Activated CD4-positive, alpha-beta memory T cell treated with anti-CD3 and anti-CD28 coated beads for 36 hours (primary cell): ENCODE results near the gene LHPP. TPM values are rescaled to one million over a fixed set of nuclear protein-coding genes. Genes with fewer than 3 reads are reported as not detected.
A peak's percentile ranks its signal among the peaks of the same experiment; 100 is the strongest.

ENCODE experiments used
- CTCF ChIA-PET: fragments of 350-600 bp; sonication (Branson Sonifier 250); formaldehyde crosslinking; loops from one replicate; lab custom pipeline; 2021; ENCODE audit warnings: antibody characterized with exemption, inconsistent platforms; lab: Charles Lee
- POLR2A ChIA-PET: fragments of 350-600 bp; sonication (Branson Sonifier 250); formaldehyde crosslinking; loops from one replicate; lab custom pipeline; 2021; ENCODE audit warnings: antibody characterized with exemption; lab: Charles Lee
- DNase-seq: peaks from one replicate; pipeline ENCODE4 v3.0.0-alpha.2; 2020
- H3K27ac Mint-ChIP-seq: one replicate; pipeline ENCODE4 v1.8.0; 2021; ENCODE audit warnings: mixed read lengths
- H3K27me3 Mint-ChIP-seq: one replicate; pipeline ENCODE4 v1.8.0; 2021; ENCODE audit warnings: mixed read lengths
- H3K36me3 Mint-ChIP-seq: one replicate; pipeline ENCODE4 v1.8.0; 2021; ENCODE audit warnings: mixed read lengths
- H3K4me1 Mint-ChIP-seq: one replicate; pipeline ENCODE4 v1.8.0; 2021; ENCODE audit warnings: low read depth, mixed read lengths
- H3K4me3 Mint-ChIP-seq: one replicate; pipeline ENCODE4 v1.8.0; 2021; ENCODE audit warnings: mild to moderate bottlenecking, mixed read lengths
- H3K9me3 Mint-ChIP-seq: one replicate; pipeline ENCODE4 v1.8.0; 2021; ENCODE audit warnings: mixed read lengths
- intact Hi-C: fragments of 100-400 bp; cut with micrococcal nuclease; formaldehyde crosslinking; loops from one replicate; pipeline ENCODE4 v1.15.1; 2023
- total RNA-seq, 2 experiments: library from RNA; stranded (reverse); gene quantifications; one replicate each; pipeline ENCODE4 v1.2.3, GENCODE V29; 2021

LHPP gene
- total RNA-seq, 2 experiments from 2014 or later = 10.1 to 12.3 TPM

DNA sequence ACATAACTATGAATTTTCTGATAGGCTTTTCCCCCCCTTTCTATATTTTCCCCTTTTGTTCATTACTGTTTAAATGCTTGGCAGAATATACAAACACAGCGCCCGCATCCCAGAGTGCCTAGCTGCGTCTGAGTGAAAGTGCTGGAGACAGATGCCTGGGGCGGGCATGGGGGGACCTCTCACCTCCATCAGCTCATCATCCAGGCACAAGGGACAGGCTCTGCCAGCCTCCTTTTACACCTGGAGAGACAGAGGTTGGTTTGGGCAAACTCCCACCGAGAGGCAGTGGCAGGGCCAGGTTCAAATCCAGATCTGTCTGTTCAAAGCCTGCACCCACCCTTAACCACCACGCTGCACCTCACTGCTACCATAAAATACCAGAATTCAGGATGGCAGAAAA is 178.0 kb downstream of the LHPP start:
- peaks cover 3% of the 10 kb centered on the region for H3K9me3 Mint-ChIP-seq
- ChIA-PET CTCF (interaction anchor here (1.3 to 4.7 kb wide), 2 partner anchors 46 to 102 kb away, joined by 3 to 30 read pairs; no protein-coding TSS in a partner anchor), POLR2A (no interaction called here)
- peaks cover 68% of the 10 kb centered on the region for H3K4me1 Mint-ChIP-seq
- peaks cover 12% of the 10 kb centered on the region for H3K36me3 Mint-ChIP-seq
- intact Hi-C loops = loop anchor here (2.0 kb wide), 3 partner anchors 49 to 101 kb away; no protein-coding TSS in a partner anchor
- H3K4me3 Mint-ChIP-seq = no peak overlapping the region
- no peak for DNase-seq
- H3K27me3 Mint-ChIP-seq = no peaks in the 10 kb centered on the region
- H3K27ac Mint-ChIP-seq = peak overlapping the region; percentile 13

DNA sequence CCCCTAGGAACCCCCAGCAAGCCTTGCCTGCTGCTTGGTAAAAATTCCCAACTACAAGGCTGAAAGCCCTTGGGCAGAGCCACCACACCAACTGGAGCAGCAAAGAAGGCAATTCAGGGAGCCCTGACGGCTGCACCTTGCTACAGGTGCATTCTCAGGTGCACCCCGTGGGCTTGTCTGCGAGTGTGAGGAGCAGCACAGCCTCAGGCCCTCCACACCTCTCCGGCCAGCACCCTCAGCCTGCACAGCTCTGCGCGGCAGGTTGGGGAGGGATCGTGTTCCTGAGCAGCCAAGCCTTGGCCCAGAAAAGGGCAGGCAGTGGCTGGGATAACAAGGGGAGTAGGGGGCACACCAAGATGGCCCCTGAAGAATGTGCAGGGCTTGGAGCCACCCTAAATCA is 178.4 kb downstream of the LHPP start:
- Mint-ChIP-seq H3K4me1 (peaks cover 71% of the 10 kb centered on the region), H3K36me3 (peaks cover 10% of the 10 kb centered on the region), H3K27me3 (no peaks in the 10 kb centered on the region), H3K4me3 (no peak overlapping the region), H3K9me3 (peaks cover 2% of the 10 kb centered on the region), H3K27ac (peak overlapping the region; percentile 13)
- DNase-seq = no peak
- CTCF ChIA-PET = interaction anchor here (4.7 kb wide), 1 partner anchor 101 kb away, joined by 30 read pairs; no protein-coding TSS in a partner anchor
- intact Hi-C loops = loop anchor here (2.0 kb wide), 3 partner anchors 49 to 101 kb away; no protein-coding TSS in a partner anchor
- POLR2A ChIA-PET = no interaction called here

DNA sequence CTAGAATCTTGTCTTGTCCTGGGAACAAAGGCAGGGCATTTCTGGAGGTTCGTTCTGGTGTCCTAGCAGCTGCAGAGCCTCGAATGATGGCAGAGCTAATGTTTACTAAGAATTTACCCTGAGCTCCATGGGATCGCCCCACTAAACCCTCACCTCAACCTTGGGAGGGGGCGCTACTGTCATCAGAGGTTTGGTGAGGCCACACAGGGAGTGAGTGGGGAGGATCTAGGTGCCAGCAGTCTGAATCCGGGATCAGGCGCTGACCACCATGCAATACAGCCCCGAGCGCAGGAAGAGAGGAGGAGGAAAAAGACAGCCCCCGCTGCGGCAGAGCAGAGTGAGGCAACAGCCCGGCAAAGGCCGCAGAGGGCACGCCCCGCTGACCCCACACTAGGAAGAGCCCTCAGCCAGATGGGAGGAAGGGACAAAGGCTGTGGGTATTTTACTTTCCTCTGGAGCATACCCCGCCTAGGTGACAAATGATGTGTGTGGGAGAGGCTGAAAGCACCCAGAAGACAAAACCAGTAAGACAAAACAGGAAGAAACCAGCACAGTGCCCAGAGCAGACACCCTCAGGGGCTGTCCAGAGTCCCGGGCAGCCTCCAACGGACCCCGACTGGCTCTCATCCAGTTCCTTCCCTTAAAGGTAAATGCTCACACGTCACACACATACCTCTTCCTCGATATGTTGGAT is 179.1 kb downstream of the LHPP start:
- H3K4me1 Mint-ChIP-seq = peaks cover 77% of the 10 kb centered on the region
- H3K27ac Mint-ChIP-seq = peak overlapping the region; percentile 94
- intact Hi-C loops = loop anchor here (1.0 to 2.0 kb wide), 5 partner anchors 10 to 100 kb away; no protein-coding TSS in a partner anchor
- no peaks in the 10 kb centered on the region for H3K9me3 Mint-ChIP-seq
- ChIA-PET CTCF (interaction anchor here (4.7 kb wide), 1 partner anchor 101 kb away, joined by 30 read pairs; no protein-coding TSS in a partner anchor), POLR2A (no interaction called here)
- H3K36me3 Mint-ChIP-seq = peaks cover 8% of the 10 kb centered on the region
- H3K27me3 Mint-ChIP-seq = no peaks in the 10 kb centered on the region
- H3K4me3 Mint-ChIP-seq = peak overlapping the region; percentile 54
- DNase-seq = peak; percentile 36

DNA sequence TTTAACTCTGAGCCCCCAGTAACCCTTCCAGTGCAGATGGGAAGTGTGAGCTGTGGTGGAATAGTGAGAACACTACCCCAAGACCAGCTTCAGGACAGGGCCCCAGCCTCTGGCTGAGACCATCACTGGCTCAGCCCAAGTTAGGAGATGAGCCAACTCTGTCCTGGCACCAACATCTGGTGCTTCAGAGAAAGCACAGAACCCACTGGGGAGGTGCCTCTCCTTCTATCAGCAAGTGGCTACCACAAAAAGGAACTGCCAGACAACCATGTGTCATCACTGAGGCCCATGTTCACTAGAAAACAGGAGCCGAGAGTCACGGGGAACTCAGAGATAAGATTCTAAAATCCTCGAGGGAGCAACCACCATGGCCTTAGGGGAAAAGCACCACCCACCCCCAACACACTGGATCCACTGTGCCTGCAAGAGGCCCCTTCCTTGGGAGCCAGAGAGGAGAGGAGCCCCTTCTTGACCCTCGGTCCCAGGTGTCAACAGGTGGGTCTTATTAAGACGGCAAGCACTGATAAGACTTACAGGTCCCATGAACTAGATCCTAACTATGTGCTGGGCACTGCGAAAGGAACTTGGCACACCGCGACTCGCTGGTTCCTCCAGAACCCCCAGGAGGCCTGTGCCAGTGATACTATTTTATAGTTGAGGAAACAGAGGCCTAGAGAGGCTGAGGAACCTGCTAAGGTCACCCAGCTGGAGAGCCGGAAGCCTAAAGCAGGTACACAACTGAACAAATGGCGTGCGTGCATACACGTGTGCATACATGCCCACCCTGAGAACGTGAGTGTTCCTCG is 179.9 kb downstream of the LHPP start:
- intact Hi-C loops = loop anchor here (1.0 to 2.0 kb wide), 5 partner anchors 9 to 99 kb away; no protein-coding TSS in a partner anchor
- POLR2A ChIA-PET = interaction anchor here (1.1 kb wide), 1 partner anchor 47 kb away, joined by 4 read pairs; no protein-coding TSS in a partner anchor
- H3K27ac Mint-ChIP-seq = peak overlapping the region; percentile 94

DNA sequence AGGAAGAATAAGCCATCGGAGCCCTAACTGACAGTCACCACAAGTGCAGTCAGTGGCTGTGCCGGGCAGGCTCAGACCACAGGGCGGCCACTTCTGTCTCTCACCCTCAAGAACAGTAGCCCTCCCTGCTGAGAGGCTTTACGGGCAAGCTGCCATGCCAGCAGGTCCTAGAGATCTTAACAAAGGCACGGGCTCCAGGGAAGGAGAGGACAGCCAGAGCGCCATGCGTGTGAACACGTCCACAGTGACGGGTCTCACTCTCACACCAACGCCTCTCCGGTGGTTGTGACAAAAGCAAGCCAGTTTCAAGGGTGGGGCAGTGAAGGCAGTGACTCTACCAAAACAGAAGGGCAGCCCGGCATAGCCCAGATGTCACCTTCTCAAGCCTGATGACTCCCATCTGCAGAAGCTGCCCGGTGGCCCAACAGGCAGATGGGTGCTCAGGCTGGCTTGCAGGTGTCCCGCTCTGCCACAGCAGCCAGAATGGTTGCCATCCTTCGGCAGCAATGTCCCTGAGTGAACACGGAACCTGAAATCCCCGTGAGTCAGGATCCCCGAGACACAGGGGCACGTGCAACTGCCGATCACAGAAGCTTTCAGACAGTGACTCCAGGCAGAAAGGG is 180.6 kb downstream of the LHPP start:
- H3K4me3 Mint-ChIP-seq = no peak overlapping the region
- peaks cover 78% of the 10 kb centered on the region for H3K4me1 Mint-ChIP-seq
- peak overlapping the region; percentile 94 for H3K27ac Mint-ChIP-seq
- no peaks in the 10 kb centered on the region for H3K9me3 Mint-ChIP-seq
- DNase-seq = no peak
- intact Hi-C loops = no loop called here
- H3K36me3 Mint-ChIP-seq = peaks cover 8% of the 10 kb centered on the region
- H3K27me3 Mint-ChIP-seq = no peaks in the 10 kb centered on the region
- CTCF ChIA-PET = interaction anchor here (0.8 kb wide), 1 partner anchor 66 kb away, joined by 3 read pairs; no protein-coding TSS in a partner anchor
- POLR2A ChIA-PET = interaction anchor here (1.1 kb wide), 1 partner anchor 47 kb away, joined by 4 read pairs; no protein-coding TSS in a partner anchor

More for the DNA sequence above, 179.9 kb downstream of the LHPP start:
- Mint-ChIP-seq H3K4me3 (peak overlapping the region; percentile 54), H3K27me3 (no peaks in the 10 kb centered on the region), H3K36me3 (peaks cover 8% of the 10 kb centered on the region), H3K9me3 (no peaks in the 10 kb centered on the region), H3K4me1 (peaks cover 78% of the 10 kb centered on the region)
- CTCF ChIA-PET = interaction anchor here (0.6 kb wide), 1 partner anchor 101 kb away, joined by 3 read pairs; no protein-coding TSS in a partner anchor
- peak; percentile 76 for DNase-seq

DNA sequence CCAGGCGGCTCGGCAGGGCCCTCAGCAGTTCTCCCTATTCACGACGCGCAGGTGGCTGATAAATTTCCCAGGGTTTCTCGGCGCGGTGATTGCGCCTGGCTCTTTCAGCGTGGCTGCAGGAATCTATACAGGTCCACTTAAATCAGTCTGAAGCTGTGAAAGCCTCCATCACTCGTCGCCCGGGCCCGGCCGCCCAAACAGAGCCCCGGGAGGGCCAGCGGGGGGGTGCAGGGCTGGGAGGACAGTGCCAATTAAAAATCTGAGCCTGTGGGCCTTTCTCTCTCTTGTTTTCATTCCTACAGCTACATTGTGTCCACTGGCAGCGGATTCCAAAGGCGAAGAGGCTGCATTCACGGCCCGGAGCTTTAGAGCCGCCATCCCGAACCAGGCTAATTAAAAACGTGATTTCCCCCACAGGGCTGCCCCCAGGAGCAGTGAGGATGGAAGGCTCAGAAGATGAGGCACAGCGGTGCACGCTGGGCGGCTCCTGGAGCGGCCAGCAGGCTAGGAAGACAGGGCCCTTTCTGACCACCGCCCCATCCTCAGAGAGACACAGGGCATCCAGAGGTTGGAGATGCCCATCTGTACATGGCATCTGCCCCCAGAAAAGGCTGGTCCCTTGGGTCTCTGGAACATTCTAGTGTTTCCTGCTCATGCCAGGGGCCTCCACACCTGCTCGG is 181.8 kb downstream of the LHPP start:
- intact Hi-C loops = no loop called here
- CTCF ChIA-PET = interaction anchor here (0.9 to 1.3 kb wide), 4 partner anchors 9 to 103 kb away, joined by 3 to 4 read pairs (median 4); no protein-coding TSS in a partner anchor
- no peak for DNase-seq
- POLR2A ChIA-PET = interaction anchor here (0.8 kb wide), 1 partner anchor 46 kb away, joined by 4 read pairs; no protein-coding TSS in a partner anchor
- H3K36me3 Mint-ChIP-seq = peaks cover 8% of the 10 kb centered on the region
- H3K4me3 Mint-ChIP-seq = no peak overlapping the region
- H3K9me3 Mint-ChIP-seq = no peaks in the 10 kb centered on the region
- H3K27ac Mint-ChIP-seq = no peak overlapping the region
- peaks cover 78% of the 10 kb centered on the region for H3K4me1 Mint-ChIP-seq
- no peaks in the 10 kb centered on the region for H3K27me3 Mint-ChIP-seq

DNA sequence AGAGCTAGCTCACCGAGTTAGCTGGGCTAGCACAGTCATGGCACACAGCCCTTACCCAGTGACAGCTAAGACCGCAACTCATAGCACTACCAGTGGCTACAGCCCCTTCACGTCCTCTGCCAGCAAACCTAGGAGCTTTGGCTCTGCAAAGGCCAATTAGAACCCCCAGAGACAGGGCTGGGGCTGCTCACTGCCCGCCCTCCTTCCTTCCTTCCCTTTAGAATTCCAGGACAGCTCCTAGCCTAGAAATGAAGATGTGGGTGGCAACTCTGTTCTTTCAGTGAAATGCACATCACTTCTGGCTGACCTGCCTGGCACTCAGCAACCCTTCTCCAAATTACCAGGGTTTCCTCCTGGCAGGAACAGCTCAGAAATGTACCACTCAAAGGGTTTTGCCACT is 182.6 kb downstream of the LHPP start:
- intact Hi-C loops = no loop called here
- peak overlapping the region; percentile 23 for H3K27ac Mint-ChIP-seq

DNA sequence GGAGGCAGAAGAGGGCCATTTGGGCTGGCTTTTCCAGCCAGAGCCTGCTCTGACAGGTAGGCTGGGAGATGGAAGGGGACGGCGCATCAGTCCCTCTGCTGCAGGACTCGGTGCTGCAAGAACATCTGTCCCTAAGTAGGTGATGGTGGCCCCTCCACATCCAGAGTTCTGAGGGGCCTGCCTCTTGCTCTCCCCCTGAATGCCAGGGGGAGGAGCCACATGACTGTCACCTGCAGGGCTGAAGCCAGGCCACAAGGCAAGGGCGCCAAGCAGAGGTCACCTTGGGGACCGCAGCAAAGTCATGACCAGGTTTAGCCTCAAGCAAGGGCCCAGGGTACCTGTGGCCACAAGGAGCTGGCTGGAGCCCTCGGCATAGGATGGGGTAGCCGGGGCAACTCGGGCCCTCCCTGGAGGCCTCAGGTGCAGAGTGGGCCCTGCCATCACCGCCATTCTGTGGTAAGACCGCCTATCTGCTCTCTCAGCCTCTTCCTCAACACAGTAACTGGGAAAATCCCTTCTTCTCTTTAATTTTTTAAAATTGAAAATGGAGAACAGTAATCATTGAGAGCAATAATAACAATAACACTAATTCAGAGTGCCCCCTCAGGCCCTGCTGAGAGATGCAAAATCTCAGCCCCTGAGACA is 183.3 kb downstream of the LHPP start:
- Mint-ChIP-seq H3K27ac (peak overlapping the region; percentile 23), H3K4me1 (peaks cover 90% of the 10 kb centered on the region), H3K4me3 (no peak overlapping the region), H3K9me3 (no peaks in the 10 kb centered on the region), H3K27me3 (no peaks in the 10 kb centered on the region), H3K36me3 (peaks cover 9% of the 10 kb centered on the region)
- intact Hi-C loops = loop anchor here (5.0 kb wide), 1 partner anchor 272 kb away; no protein-coding TSS in a partner anchor
- no peak for DNase-seq
- ChIA-PET CTCF (interaction anchor here (0.6 to 1.6 kb wide), 6 partner anchors 8 to 104 kb away, joined by 3 to 7 read pairs (median 4); no protein-coding TSS in a partner anchor), POLR2A (no interaction called here)

More for the DNA sequence above, 182.6 kb downstream of the LHPP start:
- ChIA-PET CTCF (interaction anchor here (0.7 to 1.3 kb wide), 4 partner anchors 61 to 104 kb away, joined by 3 to 4 read pairs (median 4); no protein-coding TSS in a partner anchor), POLR2A (interaction anchor here (0.8 kb wide), 1 partner anchor 45 kb away, joined by 4 read pairs; no protein-coding TSS in a partner anchor)
- no peak for DNase-seq
- Mint-ChIP-seq H3K36me3 (peaks cover 8% of the 10 kb centered on the region), H3K9me3 (no peaks in the 10 kb centered on the region), H3K4me1 (peaks cover 85% of the 10 kb centered on the region), H3K4me3 (no peak overlapping the region), H3K27me3 (no peaks in the 10 kb centered on the region)

DNA sequence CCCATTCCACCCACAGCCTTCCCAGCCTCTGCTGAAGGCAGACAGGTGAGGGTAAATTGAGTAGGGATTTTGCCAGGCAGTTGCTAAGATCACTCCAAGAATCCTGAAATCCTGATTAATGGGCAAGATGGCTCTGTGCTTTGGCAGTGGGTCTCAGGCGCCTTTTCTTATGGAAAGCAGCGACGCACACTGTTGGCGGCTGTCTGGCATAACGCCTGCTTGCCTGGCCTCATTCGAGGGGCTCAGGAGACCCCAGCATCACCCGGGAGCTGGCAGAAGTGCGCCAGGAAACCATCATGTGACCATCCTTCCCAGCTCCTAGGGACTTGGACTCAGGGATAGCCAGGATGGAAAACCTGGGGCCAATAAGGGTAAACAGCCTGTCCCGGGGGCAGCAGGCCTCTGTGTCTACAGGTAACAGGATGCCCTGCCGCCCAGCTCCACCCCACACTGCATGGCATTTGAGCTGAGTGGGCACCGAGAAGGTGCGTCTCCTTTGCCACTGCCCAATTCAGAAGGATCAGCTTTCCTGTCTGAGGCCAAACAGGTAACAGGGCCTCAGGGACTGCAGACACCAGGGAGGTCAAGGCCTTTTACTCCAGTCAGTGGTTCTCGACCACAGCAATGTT is 184.0 kb downstream of the LHPP start:
- H3K4me3 Mint-ChIP-seq = no peak overlapping the region
- H3K27ac Mint-ChIP-seq = no peak overlapping the region
- DNase-seq = no peak

More for the DNA sequence above, 184.0 kb downstream of the LHPP start:
- intact Hi-C loops = loop anchor here (5.0 kb wide), 1 partner anchor 272 kb away; no protein-coding TSS in a partner anchor
- H3K36me3 Mint-ChIP-seq = peaks cover 9% of the 10 kb centered on the region
- H3K4me1 Mint-ChIP-seq = peaks cover 89% of the 10 kb centered on the region
- CTCF ChIA-PET = interaction anchor here (0.6 to 5.7 kb wide), 9 partner anchors 9 to 100 kb away, joined by 3 to 30 read pairs (median 4); no protein-coding TSS in a partner anchor
- POLR2A ChIA-PET = no interaction called here
- H3K27me3 Mint-ChIP-seq = no peaks in the 10 kb centered on the region
- H3K9me3 Mint-ChIP-seq = no peaks in the 10 kb centered on the region
